GM12878 (cell line): ENCODE measurements around the gene NUDT14. TPM values are rescaled to one million over a fixed set of nuclear protein-coding genes. Genes with fewer than 3 reads are reported as not detected.

ENCODE experiments used
- ATAC-seq: fragments of 200-7000 bp; cut with Tn5 transposase; 3 replicates; pipeline ENCODE4 v1.9.1; 2020; ENCODE audit warnings: mild to moderate bottlenecking, moderate library complexity
- BruUV-seq: library from RNA; stranded (reverse); fragments of 400-500 nt; replicated peaks from 2 replicates; lab custom pipeline; 2021; lab: Mats Ljungman, UMichigan
- CTCF ChIA-PET: fragments of 300-600 bp; sonication (Branson Sonifier 250); formaldehyde crosslinking; extraction: SDS; loops from one replicate; lab custom pipeline; 2021; ENCODE audit warnings: inconsistent platforms; lab: Yijun Ruan, JAX
- POLR2A ChIA-PET: fragments of 350-600 bp; formaldehyde crosslinking; extraction: SDS; loops from one replicate; lab custom pipeline; 2021; ENCODE audit warnings: inconsistent platforms; lab: Charles Lee
- RAD21 ChIA-PET: fragments of 300-600 bp; sonication (Branson Sonifier 250); formaldehyde crosslinking; loops from one replicate; lab custom pipeline; 2023; ENCODE audit warnings: antibody characterized with exemption; ENCODE audit not compliant: unreplicated experiment; lab: Charles Lee
- SMC1A ChIA-PET: fragments of 300-600 bp; sonication (Branson Sonifier 250); formaldehyde crosslinking; loops from one replicate; lab custom pipeline; 2023; ENCODE audit not compliant: unreplicated experiment, uncharacterized antibody; lab: Charles Lee
- DNase-seq: peaks from one replicate; pipeline ENCODE4 v3.0.0-alpha.2; 2011; ENCODE audit warnings: low read depth, low spot score
- FAIRE-seq: peaks from 3 replicates; lab custom pipeline; 2011; peaks lifted over from hg19 to GRCh38; lab: Jason Lieb, UNC
- H2AFZ ChIP-seq: 2 replicates; pipeline ENCODE4 v1.6.0; 2011; ENCODE audit warnings: low read depth, low read length, control low read depth; ENCODE audit not compliant: control insufficient read depth
- H3K27ac ChIP-seq: 2 replicates; pipeline ENCODE4 v1.5.1; 2011; ENCODE audit warnings: control low read depth; ENCODE audit not compliant: control insufficient read depth, insufficient read depth
- H3K27me3 ChIP-seq, 2 experiments: replicated peaks in 1 of 2; 2 replicates each; pipeline versions ENCODE4 v1.6.0 to v1.6.1; 2011; ENCODE audit warnings: low read length in 1 of 2; ENCODE audit not compliant: control insufficient read depth in 2 of 2, insufficient read depth in 2 of 2
- H3K36me3 ChIP-seq, 2 experiments: 2 replicates each; pipeline ENCODE4 v1.5.1; 2011; ENCODE audit warnings: low read length in 1 of 2; ENCODE audit not compliant: control insufficient read depth in 2 of 2, insufficient read depth in 2 of 2
- H3K4me1 ChIP-seq: 2 replicates; pipeline ENCODE4 v1.6.1; 2011; ENCODE audit warnings: mild to moderate bottlenecking, low read length, moderate library complexity, mixed read lengths; ENCODE audit not compliant: control insufficient read depth, insufficient read depth
- H3K4me2 ChIP-seq: 2 replicates; pipeline ENCODE4 v1.6.0; 2011; ENCODE audit warnings: control low read depth; ENCODE audit not compliant: control insufficient read depth, insufficient read depth
- H3K4me3 ChIP-seq: fragments of 200-600 bp; sonication (generic); 2 replicates; pipeline ENCODE4 v1.5.1; 2016
- H3K79me2 ChIP-seq: 2 replicates; pipeline ENCODE4 v1.6.0; 2011; ENCODE audit warnings: low read length; ENCODE audit not compliant: control insufficient read depth, insufficient read depth
- H3K9ac ChIP-seq: 2 replicates; pipeline ENCODE4 v1.8.0; 2011; ENCODE audit warnings: low read length, control low read depth, mixed read lengths; ENCODE audit not compliant: control insufficient read depth, insufficient read depth
- H3K9me3 ChIP-seq: replicated peaks from 3 replicates; pipeline ENCODE4 v1.5.1; 2011; ENCODE audit warnings: mild to moderate bottlenecking, low read length; ENCODE audit not compliant: control insufficient read depth, insufficient read depth
- H4K20me1 ChIP-seq: 2 replicates; pipeline ENCODE4 v1.6.0; 2011; ENCODE audit not compliant: control insufficient read depth, insufficient read depth
- CHD2 ChIP-seq: IDR thresholded peaks from 2 replicates; pipeline ENCODE4 v1.6.1; 2011; ENCODE audit warnings: low read depth, low read length, improper control_type of control experiment, borderline replicate concordance
- EGR1 ChIP-seq, 2 experiments: IDR thresholded peaks; 1 replicate in 1 of 2; 2 replicates in 1 of 2; pipeline ENCODE4 v1.6.1; 2011 to 2012; ENCODE audit warnings: low read depth in 2 of 2, low read length in 2 of 2, borderline replicate concordance in 1 of 2, mild to moderate bottlenecking in 1 of 2, moderate library complexity in 1 of 2
- KAT2A ChIP-seq: conservative IDR thresholded peaks from 2 replicates; pipeline ENCODE4 v1.6.1; 2011; ENCODE audit warnings: low read depth, low read length; ENCODE audit not compliant: control insufficient read depth
- NBN ChIP-seq: fragments of 450-650 bp; IDR thresholded peaks from 2 replicates; pipeline ENCODE4 v1.6.1; 2016
- PAX8 ChIP-seq: fragments of 450-650 bp; IDR thresholded peaks from 2 replicates; pipeline ENCODE4 v1.6.1; 2017; ENCODE audit warnings: mild to moderate bottlenecking, moderate library complexity
- ZNF274 ChIP-seq: IDR thresholded peaks from one replicate; pipeline ENCODE4 v1.8.0; 2011; ENCODE audit not compliant: insufficient read length, insufficient read depth
- WGBS: methylation state at CpG from one replicate; pipeline ENCODE4 v1.1.6; 2016; ENCODE audit warnings: low lambda C conversion rate; ENCODE audit not compliant: insufficient replicate concordance, insufficient coverage; ENCODE audit errors: missing lambda C conversion rate; 5-methylcytosine and 5-hydroxymethylcytosine counted together
- in situ Hi-C: fragments of 300-500 bp; cut with MboI; formaldehyde crosslinking; loops from 9 replicates; pipeline ENCODE4 v1.14.3; 2018; ENCODE audit warnings: mixed read lengths
- intact Hi-C: fragments of 100-400 bp; cut with micrococcal nuclease; formaldehyde crosslinking; loops from one replicate; pipeline ENCODE4 v1.14.2; 2022; ENCODE audit not compliant: unreplicated experiment
- polyA plus RNA-seq, 11 experiments: library from polyadenylated mRNA; depleted of rRNA in 4 of 11; unstranded in 6 of 11; stranded (reverse) in 5 of 11; fragments of >200 nt; fragmentation: Nextera tagmentation in 4 of 11; fragmentation: Illumina TruSeq in 1 of 11; extraction: Ambion mirVana in 4 of 11; extraction: Trizol in 1 of 11; gene quantifications; 1 replicate in 1 of 11; 2 replicates in 10 of 11; pipeline versions ENCODE4 v1.2.1 to v1.2.3, GENCODE V29; 2011 to 2016; ENCODE audit warnings: inconsistent platforms in 2 of 11, missing spikeins in 2 of 11, low read depth in 1 of 11
- total RNA-seq, 4 experiments: library from RNA; depleted of rRNA in 3 of 4; stranded (reverse); fragments of >200 nt in 3 of 4; fragmentation: Illumina TruSeq in 1 of 4; extraction: Trizol in 1 of 4; gene quantifications; 2 replicates each; pipeline versions ENCODE4 v1.2.1 to v1.2.3, GENCODE V29; 2013 to 2021
- TF ChIP-seq, protein P1 (sequence below): fragments of 150-350 bp; IDR thresholded peaks from 2 replicates; pipeline ENCODE4 v1.6.1; 2014; ENCODE audit warnings: mild to moderate bottlenecking, low read depth, low read length
- TF ChIP-seq, protein P2 (sequence below): fragments of 450-650 bp; formaldehyde crosslinking; IDR thresholded peaks from 2 replicates; pipeline ENCODE4 v1.4.0; 2020; ENCODE audit warnings: mild to moderate bottlenecking, moderate library complexity

The NUDT14 gene
- total and polyA plus RNA-seq, 10 of the 15 experiments (the other 5 are each of a cell fraction or from before 2014, with no cell fraction given), result 0.62 to 6.8 (median 4.3) TPM; not detected in 1

DNA sequence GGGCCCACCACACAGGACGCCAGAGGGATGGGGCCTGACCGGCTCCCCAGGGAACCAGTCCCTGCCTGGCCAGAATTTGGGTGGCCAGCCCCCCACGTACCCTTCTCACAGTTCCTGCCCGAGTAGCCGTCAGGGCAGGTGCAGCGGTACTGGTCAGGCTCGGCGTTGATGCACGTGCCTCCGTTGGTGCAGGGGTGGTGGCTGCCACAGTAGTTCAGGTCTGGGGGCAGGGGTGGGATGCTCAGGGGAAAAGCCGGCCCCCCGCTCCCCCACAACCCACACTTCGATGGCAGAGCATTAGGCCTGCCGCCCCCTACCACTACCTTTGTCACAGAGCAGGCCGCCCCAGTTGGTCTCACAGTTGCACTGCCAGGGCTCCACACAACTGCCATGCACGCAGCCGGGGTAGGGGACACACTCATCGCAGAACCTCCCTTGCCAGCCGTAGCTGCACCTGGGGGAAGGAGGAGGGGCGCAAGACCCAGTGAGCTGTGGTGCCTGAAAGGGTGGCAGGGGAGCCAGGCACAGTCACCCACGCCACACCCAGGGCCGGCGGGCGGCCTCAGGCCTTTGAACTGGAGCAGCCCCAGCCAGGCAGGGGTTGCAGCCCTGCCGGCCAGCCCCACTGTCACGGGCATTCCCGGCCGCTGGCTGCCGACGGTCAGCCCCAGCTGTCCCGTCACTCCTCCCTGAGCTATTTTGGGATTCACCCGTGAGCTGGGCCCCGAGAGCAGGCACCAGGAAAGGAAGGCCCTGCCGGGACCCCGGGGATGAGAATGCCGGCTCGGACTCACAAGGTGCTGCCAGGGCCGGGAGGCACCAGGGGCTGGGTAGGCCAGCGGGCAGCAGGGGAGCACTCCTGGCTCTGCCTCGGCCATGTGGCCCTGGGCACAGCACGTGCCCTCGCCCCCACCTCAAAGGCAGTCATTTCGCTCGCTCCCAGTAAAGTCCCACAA, 29.0 kb downstream of the NUDT14 start (continued):
- TF ChIP-seq, protein P1, sequence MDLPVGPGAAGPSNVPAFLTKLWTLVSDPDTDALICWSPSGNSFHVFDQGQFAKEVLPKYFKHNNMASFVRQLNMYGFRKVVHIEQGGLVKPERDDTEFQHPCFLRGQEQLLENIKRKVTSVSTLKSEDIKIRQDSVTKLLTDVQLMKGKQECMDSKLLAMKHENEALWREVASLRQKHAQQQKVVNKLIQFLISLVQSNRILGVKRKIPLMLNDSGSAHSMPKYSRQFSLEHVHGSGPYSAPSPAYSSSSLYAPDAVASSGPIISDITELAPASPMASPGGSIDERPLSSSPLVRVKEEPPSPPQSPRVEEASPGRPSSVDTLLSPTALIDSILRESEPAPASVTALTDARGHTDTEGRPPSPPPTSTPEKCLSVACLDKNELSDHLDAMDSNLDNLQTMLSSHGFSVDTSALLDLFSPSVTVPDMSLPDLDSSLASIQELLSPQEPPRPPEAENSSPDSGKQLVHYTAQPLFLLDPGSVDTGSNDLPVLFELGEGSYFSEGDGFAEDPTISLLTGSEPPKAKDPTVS, result no peak
- no peak for TF ChIP-seq CHD2
- no peak for TF ChIP-seq PAX8
- TF ChIP-seq NBN, result no peak
- TF ChIP-seq EGR1 (IDR thresholded peaks at IDR 0.05; ENCODE audit: borderline replicate concordance in 1 of 2, low read depth in 2 of 2, low read length in 2 of 2), result no peak
- TF ChIP-seq KAT2A, result no peak

DNA sequence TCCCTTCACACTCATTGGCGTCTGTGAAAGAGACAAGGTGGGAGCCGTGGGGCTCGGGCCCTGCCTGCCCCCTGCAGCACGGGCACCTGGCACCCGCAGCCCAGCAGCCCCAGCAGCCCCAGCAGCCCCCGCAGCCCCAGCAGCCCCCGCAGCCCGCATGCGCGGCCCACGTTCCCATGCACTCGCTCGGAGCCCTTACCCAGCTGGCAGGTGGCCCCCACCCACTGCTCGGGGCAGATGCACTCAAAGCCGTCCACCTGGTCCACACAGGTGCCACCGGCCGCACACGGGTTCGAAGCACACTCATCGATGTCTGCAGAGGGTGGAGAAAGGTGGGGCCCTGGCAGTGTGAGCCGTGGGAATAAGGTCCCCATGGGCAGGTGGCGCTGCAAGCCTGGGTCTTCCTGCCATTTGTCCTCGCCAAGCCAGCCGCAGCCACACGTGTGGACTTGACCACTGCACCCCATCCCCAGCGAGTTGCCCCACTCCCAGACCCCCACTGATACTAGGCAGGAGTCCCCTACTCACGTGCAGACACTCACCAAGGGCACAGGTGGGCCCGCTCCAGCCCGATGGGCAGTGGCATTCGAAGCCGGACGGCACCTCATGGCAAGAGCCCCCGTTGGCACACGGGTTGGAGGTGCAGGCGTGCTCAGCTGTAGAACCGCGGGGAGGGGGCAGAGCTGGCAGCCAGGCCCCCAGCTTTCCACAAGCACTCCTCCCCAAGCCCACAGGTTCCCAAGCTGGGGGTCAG, 29.9 kb downstream of the NUDT14 start:
- H3K9ac ChIP-seq, result no peak overlapping the region
- H3K27me3 ChIP-seq, result no peaks in the 10 kb centered on the region
- DNase-seq (no peak), FAIRE-seq (no peak), ATAC-seq (no peak)
- H3K4me2 ChIP-seq, result no peak overlapping the region
- H3K9me3 ChIP-seq, result no peaks in the 10 kb centered on the region
- 61% methylated on average over 33 of the region's 37 CpGs for WGBS
- intact Hi-C loops (no loop called here), in situ Hi-C loops (no loop called here)
- TF ChIP-seq PAX8, result no peak
- no peak for TF ChIP-seq ZNF274
- TF ChIP-seq, protein P2, sequence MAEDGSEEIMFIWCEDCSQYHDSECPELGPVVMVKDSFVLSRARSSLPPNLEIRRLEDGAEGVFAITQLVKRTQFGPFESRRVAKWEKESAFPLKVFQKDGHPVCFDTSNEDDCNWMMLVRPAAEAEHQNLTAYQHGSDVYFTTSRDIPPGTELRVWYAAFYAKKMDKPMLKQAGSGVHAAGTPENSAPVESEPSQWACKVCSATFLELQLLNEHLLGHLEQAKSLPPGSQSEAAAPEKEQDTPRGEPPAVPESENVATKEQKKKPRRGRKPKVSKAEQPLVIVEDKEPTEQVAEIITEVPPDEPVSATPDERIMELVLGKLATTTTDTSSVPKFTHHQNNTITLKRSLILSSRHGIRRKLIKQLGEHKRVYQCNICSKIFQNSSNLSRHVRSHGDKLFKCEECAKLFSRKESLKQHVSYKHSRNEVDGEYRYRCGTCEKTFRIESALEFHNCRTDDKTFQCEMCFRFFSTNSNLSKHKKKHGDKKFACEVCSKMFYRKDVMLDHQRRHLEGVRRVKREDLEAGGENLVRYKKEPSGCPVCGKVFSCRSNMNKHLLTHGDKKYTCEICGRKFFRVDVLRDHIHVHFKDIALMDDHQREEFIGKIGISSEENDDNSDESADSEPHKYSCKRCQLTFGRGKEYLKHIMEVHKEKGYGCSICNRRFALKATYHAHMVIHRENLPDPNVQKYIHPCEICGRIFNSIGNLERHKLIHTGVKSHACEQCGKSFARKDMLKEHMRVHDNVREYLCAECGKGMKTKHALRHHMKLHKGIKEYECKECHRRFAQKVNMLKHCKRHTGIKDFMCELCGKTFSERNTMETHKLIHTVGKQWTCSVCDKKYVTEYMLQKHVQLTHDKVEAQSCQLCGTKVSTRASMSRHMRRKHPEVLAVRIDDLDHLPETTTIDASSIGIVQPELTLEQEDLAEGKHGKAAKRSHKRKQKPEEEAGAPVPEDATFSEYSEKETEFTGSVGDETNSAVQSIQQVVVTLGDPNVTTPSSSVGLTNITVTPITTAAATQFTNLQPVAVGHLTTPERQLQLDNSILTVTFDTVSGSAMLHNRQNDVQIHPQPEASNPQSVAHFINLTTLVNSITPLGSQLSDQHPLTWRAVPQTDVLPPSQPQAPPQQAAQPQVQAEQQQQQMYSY, result no peak
- ChIA-PET CTCF (no interaction called here), RAD21 (no interaction called here), SMC1A (no interaction called here), POLR2A (no interaction called here)
- H4K20me1 ChIP-seq, result no peaks in the 10 kb centered on the region
- H3K4me3 ChIP-seq, result no peak overlapping the region
- H3K4me1 ChIP-seq, result no peaks in the 10 kb centered on the region
- no peaks in the 10 kb centered on the region for H3K79me2 ChIP-seq
- H3K36me3 ChIP-seq, result no peaks in the 10 kb centered on the region
- H3K27ac ChIP-seq, result no peak overlapping the region
- no TSS peak for BruUV-seq
- no peak overlapping the region for H2AFZ ChIP-seq
